Measurements from ENCODE around the gene ZSCAN16.
"Not testable (repeated sequence)": the region's sequence is repeated elsewhere in the genome, so short reads cannot be mapped to it uniquely, and the experiment has no call there.

Gene ZSCAN16

DNA sequence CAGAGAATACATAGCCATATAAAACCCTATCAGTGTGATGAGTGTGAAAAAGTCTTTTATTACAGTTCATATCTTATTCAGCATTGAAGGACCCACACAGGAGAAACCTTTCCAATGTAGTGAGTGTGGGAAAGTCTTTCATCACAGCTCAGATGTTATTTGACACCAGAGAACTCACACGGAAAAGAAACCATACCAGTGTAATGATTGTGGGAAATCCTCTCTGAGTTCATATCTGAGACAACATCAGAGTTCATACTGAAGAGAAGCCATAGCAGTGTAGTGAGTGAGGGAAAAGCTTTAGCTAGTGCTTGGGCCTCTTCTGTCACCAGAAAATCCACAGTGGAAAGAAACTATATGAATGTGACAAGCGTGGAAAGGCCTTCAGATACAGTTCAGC, 8.6 kb upstream of the ZSCAN16 start:
- TF ChIP-seq CTCF (conservative IDR thresholded peaks at IDR 0.05): no peak

GRCh38 chr6:28117386-28118050, 6.9 kb upstream of the ZSCAN16 start:
- H3K27ac ChIP-seq: no peak overlapping the region

More for the DNA sequence above, 8.6 kb upstream of the ZSCAN16 start:
- H3K27ac ChIP-seq: no peak overlapping the region

DNA sequence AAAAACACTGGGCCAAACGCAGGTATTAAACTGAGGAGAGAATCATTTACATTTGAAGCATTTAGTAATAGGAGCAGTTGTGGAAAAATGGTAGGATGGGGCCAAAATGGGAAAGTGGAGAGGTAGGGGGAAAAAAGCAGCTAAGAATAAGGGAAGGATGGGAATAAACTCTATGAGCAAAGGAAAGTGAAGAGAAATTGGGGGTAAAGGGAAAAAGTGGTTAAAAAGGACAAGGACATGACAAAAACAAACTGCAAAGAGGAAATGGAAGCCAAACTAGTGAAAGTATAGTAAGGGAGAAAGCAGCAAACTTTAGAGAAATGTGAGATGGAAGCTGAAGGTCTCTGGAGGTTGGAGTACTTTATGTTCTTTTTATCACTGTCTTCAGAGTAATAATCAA, 6.2 kb upstream of the ZSCAN16 start:
- TF ChIP-seq CTCF (conservative IDR thresholded peaks at IDR 0.05) (no peak), ZFX (IDR thresholded peaks at IDR 0.05) (no peak)
- no peak overlapping the region for H3K27ac ChIP-seq

More at GRCh38 chr6:28117386-28118050, 6.9 kb upstream of the ZSCAN16 start:
- TF ChIP-seq ZFX (IDR thresholded peaks at IDR 0.05) (no peak), CTCF (conservative IDR thresholded peaks at IDR 0.05) (no peak; the same call in 1 of the 2 replicates)

DNA sequence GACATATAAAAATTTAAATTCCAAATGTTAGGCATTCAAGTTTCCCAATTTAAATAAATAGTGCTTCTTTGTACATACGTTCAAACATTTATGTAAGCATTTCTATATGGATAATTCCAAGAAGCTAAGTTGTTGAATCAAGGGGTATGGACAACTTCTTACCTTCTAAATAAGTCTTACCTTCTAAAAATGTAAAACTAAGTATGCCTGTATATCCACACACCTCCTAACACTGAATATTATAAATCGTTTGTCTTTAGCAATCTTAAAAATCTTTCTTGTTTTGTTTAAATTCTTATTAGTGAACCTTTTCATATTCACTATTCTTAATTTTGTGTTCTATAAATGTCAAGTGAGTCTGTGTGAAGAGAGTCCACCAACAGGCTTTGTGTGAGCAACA, 2.5 kb upstream of the ZSCAN16 start:
- TF ChIP-seq CTCF (conservative IDR thresholded peaks at IDR 0.05): no peak
- TF ChIP-seq ZFX (IDR thresholded peaks at IDR 0.05): no peak
- no peak overlapping the region for H3K27ac ChIP-seq

- H3K27ac ChIP-seq: not testable (repeated sequence)
Measured at GRCh38 chr6:28122283-28122682, 2.1 kb upstream of the ZSCAN16 start.

DNA sequence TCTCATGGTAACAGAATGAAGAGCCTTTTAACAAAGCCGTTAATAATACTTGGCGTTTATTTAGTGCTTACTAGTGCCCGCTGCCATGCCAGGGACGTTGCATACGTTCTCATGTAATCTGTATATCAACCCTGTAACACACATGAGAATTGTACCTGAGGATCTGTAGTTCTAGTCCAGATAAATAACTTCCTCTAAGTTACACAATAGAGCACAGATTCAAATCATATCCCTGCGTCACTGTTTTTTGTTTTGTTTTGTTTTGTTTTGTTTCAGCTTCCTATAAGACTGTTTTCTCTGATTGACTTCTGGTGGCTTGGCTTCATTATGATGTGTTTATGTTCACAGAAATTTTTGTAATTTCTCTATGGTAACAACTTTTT, 553 bp downstream of the ZSCAN16 start:
- H3K27ac ChIP-seq: peak overlapping the region; percentile 71
- no peak for TF ChIP-seq CTCF (conservative IDR thresholded peaks at IDR 0.05)
- TF ChIP-seq ZFX (IDR thresholded peaks at IDR 0.05): no peak

DNA sequence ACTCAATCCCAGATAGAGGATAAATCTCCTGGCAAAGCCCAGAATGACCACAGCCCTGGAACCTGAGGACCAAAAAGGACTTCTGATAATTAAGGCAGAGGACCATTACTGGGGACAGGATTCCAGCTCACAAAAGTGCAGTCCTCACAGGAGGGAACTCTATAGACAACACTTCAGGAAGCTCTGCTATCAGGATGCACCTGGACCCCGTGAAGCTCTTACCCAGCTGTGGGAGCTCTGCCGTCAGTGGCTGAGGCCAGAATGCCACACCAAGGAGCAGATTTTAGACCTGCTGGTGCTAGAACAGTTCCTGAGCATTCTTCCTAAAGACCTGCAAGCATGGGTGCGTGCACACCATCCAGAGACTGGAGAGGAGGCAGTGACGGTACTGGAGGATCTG, 992 bp downstream of the ZSCAN16 start:
- no peak overlapping the region for H3K27ac ChIP-seq
- no peak for TF ChIP-seq CTCF (conservative IDR thresholded peaks at IDR 0.05)
- no peak for TF ChIP-seq ZFX (IDR thresholded peaks at IDR 0.05)

GRCh38 chr6:28134015-28134414, 9.6 kb downstream of the ZSCAN16 start:
- no peak overlapping the region for H3K27ac ChIP-seq
- TF ChIP-seq ZFX (IDR thresholded peaks at IDR 0.05) (no peak), CTCF (conservative IDR thresholded peaks at IDR 0.05) (peak; percentile 62)
